Retina (tissue), 1 donor: ENCODE data around the gene NR5A2.

Experiments
- DNase-seq: peaks from one replicate; pipeline ENCODE4 v3.0.0-alpha.2; 2016

NR5A2 gene

GRCh38 chr1:200027264-200027823 lies at the start of gene NR5A2:
Gene NR5A2, plus strand, starts transcription at chr1:200027710. Its CDS starts 138 bp downstream, at chr1:200027848.
- DNase-seq, result no peak

- no peak for DNase-seq
Observed at GRCh38 chr1:199978408-199978940, 49.0 kb upstream of the NR5A2 start.

GRCh38 chr1:199979071-199979470 lies 48.4 kb upstream of the NR5A2 start:
- no peak for DNase-seq

GRCh38 chr1:199981584-199981983 lies 45.9 kb upstream of the NR5A2 start:
- DNase-seq, result no peak

GRCh38 chr1:199982606-199983005 lies 44.9 kb upstream of the NR5A2 start:
- DNase-seq, result no peak

- DNase-seq, result no peak
Observed at GRCh38 chr1:199983531-199983930, 44.0 kb upstream of the NR5A2 start.

GRCh38 chr1:199995096-199995685 lies 32.3 kb upstream of the NR5A2 start:
- DNase-seq, result no peak

GRCh38 chr1:200005165-200005564 lies 22.3 kb upstream of the NR5A2 start:
- DNase-seq, result no peak

GRCh38 chr1:200006711-200007110 lies 20.8 kb upstream of the NR5A2 start:
- DNase-seq, result no peak

- no peak for DNase-seq
Observed at GRCh38 chr1:200015811-200016210, 11.7 kb upstream of the NR5A2 start.

GRCh38 chr1:200021577-200022238 lies 5.8 kb upstream of the NR5A2 start:
- DNase-seq, result no peak

GRCh38 chr1:200022239-200022804 lies 5.2 kb upstream of the NR5A2 start:
- DNase-seq, result no peak

- no peak for DNase-seq
Observed at GRCh38 chr1:200028586-200029034, 1.1 kb downstream of the NR5A2 start.

GRCh38 chr1:200029035-200029821 lies 1.7 kb downstream of the NR5A2 start:
- DNase-seq, result peak; percentile 76

GRCh38 chr1:200029822-200030152 lies 2.3 kb downstream of the NR5A2 start:
- no peak for DNase-seq

GRCh38 chr1:200030791-200031190 lies 3.3 kb downstream of the NR5A2 start:
- DNase-seq, result no peak

- peak; percentile 36 for DNase-seq
Observed at GRCh38 chr1:200033511-200034261, 6.2 kb downstream of the NR5A2 start.

- no peak for DNase-seq
Observed at GRCh38 chr1:200034262-200034557, 6.7 kb downstream of the NR5A2 start.

- peak; percentile 65 for DNase-seq
Observed at GRCh38 chr1:200034761-200035396, 7.4 kb downstream of the NR5A2 start.

GRCh38 chr1:200035397-200035955 lies 8.0 kb downstream of the NR5A2 start:
- DNase-seq, result peak; percentile 54

GRCh38 chr1:200035956-200036618 lies 8.6 kb downstream of the NR5A2 start:
- peak; percentile 62 for DNase-seq
